ENCODE results near the gene GATAD2A.
"Not testable (repeated sequence)": the region's sequence is repeated elsewhere in the genome, so short reads cannot be mapped to it uniquely, and the experiment has no call there.

GATAD2A gene

DNA sequence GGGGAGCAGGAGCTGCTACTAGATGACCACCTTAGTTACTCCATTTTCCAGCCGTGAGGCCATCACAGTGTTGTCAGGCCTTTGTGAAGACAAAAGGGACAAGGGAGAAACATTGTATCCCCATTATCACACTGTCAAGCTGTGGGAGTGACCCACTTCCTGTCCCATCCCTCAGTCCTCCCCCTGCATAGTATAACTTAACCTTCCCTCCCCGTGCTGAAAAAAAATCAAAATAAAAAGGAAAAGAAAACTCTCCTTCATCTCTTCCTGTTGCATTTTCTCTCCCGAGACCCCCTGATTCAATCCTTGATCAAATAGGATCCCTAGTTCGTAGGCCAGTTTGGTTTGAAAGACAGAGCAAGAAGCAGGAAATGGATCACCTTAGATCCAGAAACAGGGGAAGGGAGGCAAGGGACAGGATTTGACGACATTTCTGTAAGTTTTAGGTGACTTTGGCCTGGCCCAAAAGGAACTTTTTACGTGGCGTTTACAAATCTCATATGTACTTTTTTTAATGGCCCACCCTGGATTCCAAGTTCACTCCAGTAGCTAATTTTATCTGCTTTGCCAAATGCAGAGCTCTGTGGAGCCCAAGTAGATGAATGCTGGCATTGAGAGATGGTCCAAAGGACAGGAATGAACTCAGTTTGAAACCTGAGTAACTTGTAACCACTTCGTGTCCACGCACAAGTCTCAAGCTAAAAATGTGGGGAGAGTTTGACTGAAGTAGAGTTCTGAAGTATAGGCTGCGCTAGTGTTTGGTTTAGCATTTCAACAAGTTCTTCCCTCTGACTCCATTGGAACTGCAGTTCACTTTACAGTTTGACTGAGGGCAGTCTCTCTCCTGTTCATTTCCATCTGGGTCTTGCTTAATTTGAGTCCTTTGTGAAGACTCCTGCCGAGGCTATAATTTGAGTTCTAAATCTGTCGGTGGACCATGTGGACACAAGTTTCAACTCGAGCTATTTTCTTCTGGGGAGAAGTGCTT is 16.6 kb upstream of the GATAD2A start:
- no peak for DNase-seq (ENCODE audit: low spot score)

DNA sequence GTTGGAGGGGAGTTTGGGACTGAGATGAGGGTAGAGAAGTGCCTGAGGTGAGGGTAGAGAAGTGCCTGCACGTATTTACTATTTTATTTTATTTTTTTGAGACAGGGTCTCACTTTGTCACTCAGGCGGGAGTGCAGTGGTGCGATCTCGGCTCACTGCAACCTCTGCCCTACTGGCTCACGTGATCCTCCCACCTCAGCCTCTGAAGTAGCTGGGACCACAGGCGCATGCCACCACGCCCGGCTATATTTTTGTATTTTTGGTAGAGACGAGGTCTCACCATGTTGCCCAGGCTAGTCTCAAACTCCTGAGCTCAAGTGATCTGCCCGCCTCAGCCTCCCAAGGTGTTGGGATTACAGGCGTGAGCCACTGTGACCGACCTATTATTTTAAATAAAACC is 15.8 kb upstream of the GATAD2A start:
- DNase-seq (ENCODE audit: low spot score), result not testable (repeated sequence)

DNA sequence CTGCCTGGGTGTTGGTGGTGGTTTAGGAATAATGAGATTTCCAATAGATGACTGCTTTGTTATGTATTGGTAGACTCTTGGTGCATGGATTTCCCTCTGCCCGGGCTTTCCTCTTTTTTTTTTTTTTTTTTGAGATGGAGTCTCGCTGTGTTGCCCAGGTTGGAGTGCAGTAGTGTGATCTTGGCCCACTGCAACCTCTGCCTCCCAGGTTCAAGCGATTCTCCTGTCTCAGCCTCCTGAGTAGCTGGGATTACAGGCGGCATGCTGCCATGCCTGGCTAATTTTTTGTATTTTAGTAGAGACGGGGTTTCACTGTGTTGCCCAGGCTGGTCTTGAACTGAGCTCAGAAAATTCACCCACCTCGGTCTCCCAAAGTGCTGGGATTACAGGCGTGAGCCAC is 11.1 kb upstream of the GATAD2A start:
- not testable (repeated sequence) for DNase-seq (ENCODE audit: low spot score)

DNA sequence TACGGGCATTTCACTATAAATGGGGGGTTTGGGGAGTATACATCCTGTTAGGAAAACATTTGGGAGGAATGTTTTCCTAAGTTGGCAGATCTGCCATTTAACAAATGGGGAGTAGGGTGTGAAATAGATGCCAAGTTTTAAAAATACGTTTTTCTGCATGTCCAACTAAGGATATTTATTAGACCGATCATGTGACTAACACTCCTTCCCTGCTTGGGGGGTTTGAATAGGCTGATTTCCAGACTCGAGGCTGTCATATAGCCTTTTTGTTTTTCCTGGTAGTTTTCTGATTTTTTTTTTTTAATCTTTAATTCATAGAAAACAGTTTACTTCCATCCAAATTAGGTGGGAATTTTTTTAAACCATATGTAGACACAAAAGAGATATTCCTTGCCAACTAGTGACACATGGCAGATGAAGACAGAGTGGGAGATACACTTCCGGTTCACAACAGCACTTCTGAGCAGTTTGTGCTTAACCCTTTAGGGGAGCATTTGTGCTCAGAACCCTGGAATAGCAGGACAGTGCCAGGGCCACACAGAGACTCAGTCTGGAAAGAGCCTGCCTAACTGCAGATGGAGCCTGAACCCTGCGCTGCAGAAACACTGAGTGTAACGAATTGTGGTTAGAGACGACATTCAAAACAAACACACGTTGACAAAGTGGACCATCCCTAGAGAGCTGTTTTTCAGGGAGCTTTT is 5.6 kb upstream of the GATAD2A start:
- DNase-seq (ENCODE audit: low spot score), result no peak

DNA sequence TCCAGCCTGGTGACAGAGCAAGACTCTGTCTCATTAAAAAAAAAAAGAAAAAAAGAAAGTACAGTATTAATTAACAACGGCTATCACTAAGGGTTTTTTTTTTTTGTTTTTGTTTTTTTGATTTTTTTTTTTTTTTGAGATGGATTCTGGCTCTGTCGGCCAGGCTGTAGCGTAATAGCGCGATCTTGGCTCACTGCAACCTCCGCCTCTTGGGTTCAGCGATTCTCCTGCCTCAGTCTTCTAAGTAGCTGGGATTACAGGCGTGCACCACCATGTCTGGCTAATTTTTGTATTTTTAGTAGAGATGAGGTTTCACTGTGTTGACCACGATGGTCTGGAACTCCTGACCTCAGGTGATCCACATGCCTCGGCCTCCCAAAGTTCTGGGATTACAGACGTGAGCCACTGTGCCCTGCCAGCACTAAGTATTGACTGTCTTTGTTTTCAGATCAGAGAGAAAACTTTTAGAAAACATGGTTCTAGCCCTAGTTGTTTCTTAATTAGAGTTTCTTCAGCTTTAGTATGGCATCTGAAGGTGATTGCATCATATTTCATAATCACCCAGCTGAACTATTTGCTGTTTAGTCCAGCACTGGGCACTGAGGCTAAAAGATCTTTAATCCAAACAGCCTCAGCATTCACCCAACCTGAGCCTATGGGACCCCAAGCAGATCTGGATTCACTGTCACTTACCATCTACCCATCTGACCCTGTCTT is 2.7 kb upstream of the GATAD2A start:
- DNase-seq (ENCODE audit: low spot score), result no peak

DNA sequence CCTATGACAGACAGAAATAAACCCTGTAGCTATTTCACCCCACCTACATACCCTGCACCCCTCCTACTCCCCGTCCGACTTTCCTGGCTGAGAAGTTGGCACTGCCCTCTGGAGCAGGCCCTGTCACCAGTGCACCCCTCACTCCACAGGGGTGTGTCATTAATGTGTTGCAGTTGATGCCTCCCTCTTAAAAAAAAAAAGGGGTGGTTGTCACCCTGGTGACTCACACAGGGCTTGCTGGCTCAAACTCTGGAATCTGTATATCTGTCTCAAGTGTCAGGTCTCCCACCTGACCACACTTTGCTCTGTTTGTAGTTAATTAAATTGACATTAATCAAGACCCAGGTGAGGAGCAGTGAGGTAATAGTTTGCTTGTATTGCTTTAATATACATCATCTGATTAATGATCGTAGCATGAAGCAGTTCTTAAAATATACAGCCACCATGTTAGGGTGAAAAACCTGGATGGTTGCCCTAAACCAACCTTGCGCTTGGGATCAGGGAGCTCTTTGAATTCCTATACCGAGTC is 2.0 kb upstream of the GATAD2A start:
- no peak for DNase-seq (ENCODE audit: low spot score)

DNA sequence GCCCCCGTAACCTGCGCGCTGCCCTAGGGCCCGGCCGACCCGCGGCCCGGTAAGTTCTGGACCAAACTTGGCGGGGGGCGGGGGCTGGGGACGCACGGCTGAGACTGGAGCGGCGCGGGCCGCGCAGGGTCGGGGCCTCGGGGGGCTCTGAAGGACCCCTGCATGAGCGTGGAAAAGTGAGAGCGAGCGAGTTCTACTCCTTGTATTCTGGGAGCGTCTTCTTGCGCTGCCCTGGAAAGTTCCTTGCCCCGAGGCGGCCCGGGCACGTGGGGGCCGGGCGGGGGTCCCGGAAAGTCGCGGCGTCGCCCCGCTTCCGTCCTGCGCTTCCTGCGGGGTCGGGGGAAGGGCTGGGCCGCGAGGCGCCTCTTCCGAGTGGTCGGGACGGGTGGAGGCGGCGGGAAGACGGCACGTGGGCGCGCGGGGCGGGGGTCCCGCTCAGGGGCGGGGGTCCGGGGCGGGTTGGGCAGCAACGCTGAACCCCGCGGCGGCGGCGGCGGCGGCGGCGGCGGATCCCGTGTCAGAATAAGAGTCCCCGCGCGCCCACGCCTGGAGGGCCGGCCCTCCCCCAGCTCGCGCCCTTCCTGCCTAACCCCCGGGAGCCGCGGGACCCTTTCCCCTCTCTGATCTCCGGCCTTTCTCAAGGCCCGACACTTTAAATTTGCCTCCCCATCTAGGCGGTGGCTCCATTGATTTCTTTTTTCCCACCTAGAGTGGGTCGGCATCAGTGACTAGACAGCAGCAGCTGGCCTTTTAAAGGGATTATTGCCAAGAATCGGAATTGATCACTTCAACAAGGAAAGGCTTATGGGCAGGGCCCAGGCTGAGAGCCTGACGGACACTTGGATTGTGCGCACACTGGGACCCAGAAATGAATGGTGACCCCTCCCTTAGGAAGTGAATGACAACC is 749 bp downstream of the GATAD2A start:
- peak; percentile 86 for DNase-seq (ENCODE audit: low spot score)

DNA sequence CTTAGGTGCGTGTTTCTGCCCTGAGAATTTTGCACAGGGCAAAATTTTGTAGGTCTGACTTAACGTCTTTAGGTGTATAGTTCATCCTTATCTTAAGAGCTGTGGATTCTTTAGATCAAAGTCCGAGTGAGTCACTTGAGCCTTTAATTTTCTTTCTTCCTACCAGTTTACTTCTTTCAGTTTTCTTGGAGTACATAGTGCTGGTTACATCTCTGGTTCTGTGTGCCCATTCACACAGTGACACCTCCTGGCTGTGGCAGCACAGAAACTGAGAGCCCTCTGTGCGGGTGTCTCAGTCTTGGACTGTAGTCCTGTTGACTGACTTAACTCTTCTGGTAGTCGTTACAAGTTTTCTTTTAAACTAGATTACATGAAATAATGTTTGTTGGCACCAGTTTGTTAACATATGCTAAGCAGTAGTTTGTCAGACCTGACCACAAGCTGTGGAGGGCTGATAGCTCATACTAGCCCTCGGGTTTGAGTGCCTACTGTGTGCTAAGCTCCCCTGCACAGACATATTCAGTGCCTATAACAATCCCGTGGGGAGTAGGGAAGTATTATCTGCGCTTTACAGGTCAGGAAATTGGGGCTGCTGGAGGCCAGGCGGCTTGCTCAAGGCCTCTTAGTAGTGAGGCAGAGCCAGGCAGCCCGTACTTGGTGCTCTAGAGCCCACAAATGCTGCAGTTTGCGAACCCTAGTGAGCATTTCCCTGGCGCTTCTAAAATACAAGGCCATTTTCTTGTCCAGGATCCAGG is 1.6 kb downstream of the GATAD2A start:
- DNase-seq (ENCODE audit: low spot score), result no peak

DNA sequence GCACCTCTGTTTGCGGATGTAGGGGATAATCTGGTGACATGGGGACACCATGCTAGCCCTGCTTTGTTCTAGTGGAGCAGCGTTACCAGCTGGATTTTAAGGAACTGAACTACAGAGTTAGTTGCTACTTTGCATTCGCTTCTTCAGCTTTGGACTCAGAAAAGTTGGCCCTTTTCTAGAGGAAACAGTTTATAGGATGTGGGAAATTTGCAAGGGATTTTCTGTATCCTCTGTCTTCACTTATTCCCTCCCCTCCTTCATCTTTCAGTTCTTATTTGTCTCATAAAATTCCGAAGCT is 2.1 kb downstream of the GATAD2A start:
- DNase-seq (ENCODE audit: low spot score), result no peak

DNA sequence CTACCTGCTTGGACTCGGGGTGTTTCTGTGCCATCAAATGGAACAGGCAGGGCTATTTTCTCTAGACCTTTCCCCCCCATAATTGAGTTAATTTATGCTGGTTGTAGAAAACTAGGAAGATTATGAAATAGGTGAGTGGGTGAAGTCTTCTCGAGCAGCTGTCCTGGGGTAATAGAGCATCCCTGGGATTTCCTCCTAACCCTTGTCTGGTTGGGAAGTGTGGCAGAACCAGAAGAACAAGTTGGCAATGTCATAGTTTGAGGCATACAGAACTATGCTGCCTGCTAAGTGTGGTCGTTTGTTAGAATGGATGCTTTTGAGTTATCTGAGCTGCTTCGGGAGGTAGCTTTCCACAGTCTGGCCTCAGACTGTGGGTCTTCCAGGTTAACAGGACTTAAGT is 3.7 kb downstream of the GATAD2A start:
- no peak for DNase-seq (ENCODE audit: low spot score)

DNA sequence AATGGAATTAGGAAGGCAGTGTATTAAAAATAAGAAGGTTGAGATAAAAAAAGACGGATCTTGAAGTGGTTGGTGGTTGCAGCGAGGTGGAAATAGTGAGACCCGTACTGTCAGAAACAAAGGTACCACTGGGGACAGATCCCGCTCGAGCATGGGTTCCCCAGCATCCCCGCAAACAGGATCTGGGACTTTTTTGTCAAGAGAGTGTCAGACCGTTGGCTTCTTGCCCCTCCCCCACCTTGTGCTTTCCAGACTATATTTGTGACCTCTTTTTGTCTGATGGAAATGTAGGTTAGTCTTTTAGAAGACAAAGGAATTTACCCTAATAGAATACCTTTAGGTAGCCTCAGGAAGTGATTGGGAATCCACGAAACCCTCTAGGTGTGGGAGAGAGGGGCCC is 4.2 kb downstream of the GATAD2A start:
- DNase-seq (ENCODE audit: low spot score), result no peak

DNA sequence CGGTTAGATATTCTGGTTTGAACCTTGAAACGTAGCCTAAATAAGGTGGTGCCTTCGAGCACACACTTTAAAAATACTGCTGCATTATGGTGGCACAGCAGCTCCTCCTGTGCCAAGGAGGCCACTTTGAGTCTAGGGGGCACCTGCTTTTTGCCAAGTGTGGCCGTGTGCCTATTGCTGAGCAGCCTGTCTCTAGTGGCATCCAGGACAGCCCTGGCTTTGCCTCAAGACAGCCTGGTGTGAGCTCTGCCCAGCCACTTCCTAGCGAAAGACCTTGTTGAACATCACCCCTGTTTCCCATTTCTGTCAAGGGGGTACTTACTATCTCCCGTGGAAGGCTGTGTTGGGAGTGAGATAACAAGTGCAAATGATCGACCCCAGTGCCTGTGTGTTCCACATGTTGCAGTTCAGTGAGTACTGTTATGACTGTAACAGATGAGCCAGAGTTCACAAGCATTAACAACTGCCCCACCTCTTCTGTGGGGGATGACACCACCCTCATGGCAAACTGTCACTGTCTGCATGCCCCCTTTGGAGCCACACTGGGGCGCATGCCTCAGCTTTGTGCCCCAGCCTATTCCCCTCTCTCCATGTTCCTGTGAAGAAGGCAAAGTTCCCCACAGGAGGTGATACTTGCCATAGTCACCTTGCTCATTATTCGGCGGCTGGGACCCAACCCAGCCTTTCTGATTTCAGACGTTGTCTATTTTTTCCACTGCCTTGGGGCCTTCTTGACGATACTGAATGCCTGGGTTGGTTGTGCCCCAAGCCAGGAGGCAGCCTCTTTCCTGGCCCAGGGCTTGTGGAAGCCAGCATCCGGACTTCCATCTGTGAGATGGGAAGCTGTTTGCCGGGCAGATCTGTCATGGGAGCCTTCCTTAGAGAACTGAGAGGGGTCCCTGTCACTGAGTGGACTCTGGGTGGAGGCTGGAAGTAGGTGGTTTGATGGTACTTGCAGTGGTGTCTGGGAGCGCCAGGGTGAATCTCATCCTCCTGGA is 5.4 kb downstream of the GATAD2A start:
- no peak for DNase-seq (ENCODE audit: low spot score)

DNA sequence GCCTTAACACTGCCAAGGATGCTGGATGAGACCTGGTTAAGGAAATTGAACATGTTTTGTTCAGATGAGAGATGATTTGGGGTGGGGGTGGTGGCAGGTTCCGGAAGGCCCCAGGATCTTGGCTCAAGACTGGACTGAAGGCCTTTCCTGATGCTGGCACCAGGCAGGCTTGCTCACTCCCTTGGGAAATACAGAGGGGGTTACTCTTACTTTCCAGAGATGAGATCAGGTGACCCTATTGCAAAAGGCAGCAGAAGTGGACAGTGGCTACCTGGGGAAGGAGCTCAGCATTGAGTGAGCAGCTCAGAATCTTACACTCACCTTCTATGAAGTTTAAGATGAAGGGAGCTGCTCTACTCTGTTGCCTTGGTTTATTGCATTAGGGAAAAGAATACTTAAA is 10.8 kb downstream of the GATAD2A start:
- DNase-seq (ENCODE audit: low spot score), result no peak

DNA sequence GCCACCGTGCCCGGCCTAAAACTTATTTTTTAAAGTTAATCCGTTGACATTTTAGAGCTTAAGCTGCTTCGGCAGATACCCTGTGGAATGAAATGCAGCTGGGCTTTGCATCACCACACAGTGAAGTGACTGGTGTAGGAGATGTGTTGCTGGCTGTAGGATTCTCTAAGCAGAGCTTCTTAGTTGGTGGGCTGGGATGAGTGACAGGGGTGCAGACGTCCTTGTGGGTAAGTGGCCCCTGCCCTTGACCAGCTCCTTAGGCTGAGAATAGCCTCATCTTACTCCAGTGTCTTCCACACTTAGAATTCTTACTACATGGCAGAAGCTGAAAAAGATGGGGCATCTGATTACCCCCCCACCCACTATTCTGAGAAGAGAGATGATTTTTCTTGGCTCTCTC is 11.6 kb downstream of the GATAD2A start:
- no peak for DNase-seq (ENCODE audit: low spot score)

DNA sequence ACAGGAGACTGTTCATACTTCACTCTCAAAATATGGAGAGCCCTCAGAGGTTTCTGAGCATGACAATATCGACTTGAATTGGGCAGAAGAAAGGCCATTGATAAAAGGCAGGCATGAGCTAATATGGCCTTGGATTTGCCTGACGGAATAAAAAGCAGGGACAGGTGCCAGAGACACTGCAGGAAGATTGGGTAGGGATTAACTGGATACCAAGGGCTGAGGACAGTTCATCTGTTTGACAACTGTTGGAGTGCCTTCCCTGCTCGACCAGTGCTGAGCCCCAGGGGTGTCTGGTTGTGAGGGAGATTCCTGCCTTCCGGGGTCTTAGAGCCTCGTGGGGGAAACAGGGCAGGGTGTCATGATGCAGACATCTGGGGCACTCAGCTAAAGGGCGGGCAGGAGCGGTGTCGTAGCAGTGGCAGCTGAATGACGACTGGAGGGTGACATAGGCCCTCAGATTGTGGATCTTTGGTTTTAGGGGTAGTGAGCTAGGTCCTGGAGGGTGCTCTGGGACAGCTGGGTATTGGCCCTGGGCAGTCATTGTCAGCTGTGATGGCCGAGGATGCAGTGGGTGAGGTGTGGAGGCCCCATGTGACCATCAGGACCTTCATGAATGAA is 12.3 kb downstream of the GATAD2A start:
- DNase-seq (ENCODE audit: low spot score), result no peak

DNA sequence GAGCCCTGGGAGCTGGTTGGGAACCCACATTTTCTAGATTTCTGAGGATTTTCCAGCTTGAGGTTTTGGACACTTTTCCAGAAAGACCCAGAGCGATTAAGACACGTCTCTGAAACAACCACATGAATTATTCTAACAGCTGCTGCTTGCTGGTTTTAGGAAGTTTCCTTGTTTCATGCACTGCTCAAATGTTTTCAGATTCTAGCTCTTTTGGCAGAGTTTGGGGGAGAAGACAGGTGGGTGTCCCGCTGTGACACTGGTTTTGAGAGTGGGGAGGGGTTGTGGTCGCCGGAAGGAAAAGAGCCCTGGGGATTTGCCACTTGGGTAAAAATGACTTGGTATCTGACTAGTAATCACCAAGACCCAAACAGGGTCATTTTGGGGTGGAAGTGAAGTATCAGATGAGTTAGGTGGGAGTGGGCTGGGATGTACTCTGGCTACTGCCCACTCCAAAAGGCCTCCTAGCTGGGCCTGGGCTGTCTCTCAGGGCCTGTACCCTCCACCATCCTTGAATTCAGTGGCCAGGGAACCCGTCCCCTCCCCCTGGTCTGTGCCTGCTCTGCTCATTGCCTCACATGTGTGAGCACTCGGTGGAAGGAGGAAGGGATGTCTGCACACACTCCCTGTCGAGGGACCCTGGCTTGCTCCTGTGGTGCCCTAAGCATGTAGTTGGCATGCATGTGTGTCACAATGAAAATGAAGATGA is 13.2 kb downstream of the GATAD2A start:
- no peak for DNase-seq (ENCODE audit: low spot score)

DNA sequence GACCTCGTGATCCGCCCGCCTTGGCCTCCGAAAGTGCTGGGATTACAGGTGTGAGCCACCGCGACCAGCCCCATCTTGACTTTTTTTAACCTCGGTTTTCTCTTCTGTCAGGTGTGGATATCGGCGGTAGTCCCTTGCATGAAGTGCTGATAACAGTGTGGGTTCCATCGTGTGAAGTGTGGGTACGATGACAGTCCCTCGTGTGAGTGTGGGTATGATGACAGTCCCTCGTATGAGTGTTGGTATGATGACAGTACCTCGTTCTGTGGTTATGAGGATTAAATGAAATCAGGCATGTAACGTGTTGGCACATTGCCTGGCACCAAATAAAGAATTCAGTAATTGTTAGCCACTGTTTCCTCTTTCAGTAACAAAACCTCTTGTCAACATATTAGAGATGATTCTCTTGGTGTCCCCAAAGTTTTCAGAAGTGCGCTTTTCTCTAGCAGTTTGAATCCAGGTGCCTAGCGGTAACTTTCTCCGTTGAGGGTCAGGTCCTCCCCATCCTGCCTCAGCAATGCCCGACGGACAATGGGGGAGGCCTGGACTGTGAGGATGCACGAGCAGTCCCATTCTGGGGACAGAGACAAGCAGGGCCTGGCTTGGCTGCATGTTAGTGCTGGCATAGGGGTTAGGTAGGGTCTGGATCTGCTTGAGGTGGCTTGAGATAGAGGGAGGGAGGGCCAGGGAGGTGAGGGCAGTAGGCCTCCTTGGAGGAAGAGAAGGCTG is 15.3 kb downstream of the GATAD2A start:
- DNase-seq (ENCODE audit: low spot score), result no peak

DNA sequence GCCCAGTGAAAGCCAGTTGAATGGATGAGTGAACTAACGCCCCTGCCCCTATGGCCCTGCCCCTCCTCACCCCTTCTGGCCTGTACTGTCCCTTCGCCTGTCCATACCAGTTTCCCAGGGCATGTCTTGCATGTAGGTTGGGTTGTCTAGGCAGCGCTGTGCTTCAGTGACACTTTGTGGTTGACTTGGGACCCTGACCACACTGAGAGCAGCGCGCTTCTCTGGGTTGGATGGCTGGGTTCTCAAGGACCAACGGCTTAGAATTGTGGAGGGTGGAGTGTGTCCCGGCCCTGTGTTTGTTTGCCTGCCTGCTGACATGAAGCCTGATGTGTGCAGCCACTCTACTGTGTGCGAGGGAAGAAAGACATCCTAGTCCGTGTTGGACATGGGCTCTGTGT is 15.8 kb downstream of the GATAD2A start:
- no peak for DNase-seq (ENCODE audit: low spot score)

All from ecto neural progenitor cell (in vitro differentiated cells).